SK-N-SH treated with all-trans-retinoic acid at 6 μM for 48 hours (cell line): Measurements from ENCODE around the gene PRR12.

Source experiments
- ZNF565 ChIP-seq: fragments of 450-650 bp; formaldehyde crosslinking; conservative IDR thresholded peaks from 2 replicates; pipeline ENCODE4 v1.5.0; 2020; ENCODE audit warnings: low read depth, mild to moderate bottlenecking, moderate library complexity
- ZNF70 ChIP-seq: fragments of 450-650 bp; formaldehyde crosslinking; IDR thresholded peaks from 2 replicates; pipeline ENCODE4 v1.5.0; 2020; ENCODE audit warnings: mild to moderate bottlenecking, moderate library complexity

PRR12 gene

GRCh38 chr19:49672131-49672919 lies 81.3 kb downstream of the PRR12 start (continued):
- TF ChIP-seq ZNF565 (CRISPR knock-in tag), result no peak
- 0 out of 2 replicates have a peak, but pooled peaks have one; percentile 4 for TF ChIP-seq ZNF70 (CRISPR knock-in tag)
